Fibroblast of pulmonary artery (primary cell): ENCODE measurements around the gene ALPG.
"Not testable (repeated sequence)": the region's sequence is repeated elsewhere in the genome, so short reads cannot be mapped to it uniquely, and the experiment has no call there.

ENCODE experiments used
- DNase-seq: peaks from one replicate; pipeline ENCODE4 v3.0.0-alpha.2; 2010; ENCODE audit warnings: low read depth
- H3K4me3 ChIP-seq: replicated peaks from 2 replicates; pipeline ENCODE4 v1.5.1; 2011; ENCODE audit warnings: low read depth, mild to moderate bottlenecking, control low read depth, low read length, moderate library complexity
- TF ChIP-seq, protein P1 (sequence below): IDR thresholded peaks from 2 replicates; pipeline ENCODE4 v1.5.1; 2011; ENCODE audit warnings: mild to moderate bottlenecking, control low read depth, low read length, inconsistent platforms; ENCODE audit errors: missing control alignments

The ALPG gene

DNA sequence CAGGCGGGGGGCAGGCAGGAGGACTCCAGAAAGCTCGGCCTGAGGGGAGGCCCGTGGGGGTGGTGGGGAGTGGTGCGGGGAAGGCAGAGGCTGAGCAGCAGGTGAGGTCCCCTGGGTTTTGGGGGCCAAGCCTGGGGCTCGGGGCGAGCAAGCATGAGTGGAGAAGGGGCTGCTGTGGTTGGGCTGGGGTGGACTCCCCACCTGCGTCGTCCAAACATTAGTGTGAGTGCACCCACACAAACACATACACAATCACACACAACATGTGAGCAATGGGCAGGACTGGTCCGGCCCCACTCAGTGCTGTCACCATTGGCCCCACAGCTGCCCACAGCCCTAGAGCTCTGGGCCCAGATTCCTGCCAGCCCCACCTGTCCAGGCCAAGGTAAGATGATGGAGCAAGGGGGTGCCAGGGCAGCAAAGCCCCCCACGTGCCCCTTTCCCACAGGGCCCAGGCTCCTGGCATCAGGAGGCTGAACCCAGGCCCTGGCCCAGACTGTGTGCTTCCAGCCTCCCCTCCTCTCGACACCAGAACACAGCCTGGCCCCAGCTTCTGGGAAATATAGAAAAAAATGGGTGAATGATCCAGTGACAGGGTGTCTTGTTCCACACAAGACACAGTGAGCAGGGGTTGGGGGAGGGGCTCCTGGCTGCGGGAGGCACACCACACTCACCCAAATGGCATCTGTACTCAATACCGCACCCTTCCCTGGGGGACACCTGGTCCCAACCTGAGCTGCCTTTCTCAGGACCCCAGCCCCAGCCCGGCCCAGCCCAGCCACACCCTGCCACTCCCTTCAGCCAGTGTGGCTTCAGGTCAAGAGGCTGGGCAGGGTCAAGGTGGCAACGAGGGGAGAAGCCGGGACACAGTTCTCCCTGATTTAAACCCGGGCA, 28.6 kb upstream of the ALPG start:
- DNase-seq, result no peak
- TF ChIP-seq, protein P1, sequence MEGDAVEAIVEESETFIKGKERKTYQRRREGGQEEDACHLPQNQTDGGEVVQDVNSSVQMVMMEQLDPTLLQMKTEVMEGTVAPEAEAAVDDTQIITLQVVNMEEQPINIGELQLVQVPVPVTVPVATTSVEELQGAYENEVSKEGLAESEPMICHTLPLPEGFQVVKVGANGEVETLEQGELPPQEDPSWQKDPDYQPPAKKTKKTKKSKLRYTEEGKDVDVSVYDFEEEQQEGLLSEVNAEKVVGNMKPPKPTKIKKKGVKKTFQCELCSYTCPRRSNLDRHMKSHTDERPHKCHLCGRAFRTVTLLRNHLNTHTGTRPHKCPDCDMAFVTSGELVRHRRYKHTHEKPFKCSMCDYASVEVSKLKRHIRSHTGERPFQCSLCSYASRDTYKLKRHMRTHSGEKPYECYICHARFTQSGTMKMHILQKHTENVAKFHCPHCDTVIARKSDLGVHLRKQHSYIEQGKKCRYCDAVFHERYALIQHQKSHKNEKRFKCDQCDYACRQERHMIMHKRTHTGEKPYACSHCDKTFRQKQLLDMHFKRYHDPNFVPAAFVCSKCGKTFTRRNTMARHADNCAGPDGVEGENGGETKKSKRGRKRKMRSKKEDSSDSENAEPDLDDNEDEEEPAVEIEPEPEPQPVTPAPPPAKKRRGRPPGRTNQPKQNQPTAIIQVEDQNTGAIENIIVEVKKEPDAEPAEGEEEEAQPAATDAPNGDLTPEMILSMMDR, result no peak
- no peak overlapping the region for H3K4me3 ChIP-seq

- H3K4me3 ChIP-seq, DNase-seq: not testable (repeated sequence)
These were observed 27.9 kb upstream of the ALPG start, which contains the start of gene ALPP for GRCh38 chr2:232378735-232379151. Gene ALPP, plus strand, starts transcription at chr2:232378751. Its CDS starts 52 bp downstream, at chr2:232378803.

DNA sequence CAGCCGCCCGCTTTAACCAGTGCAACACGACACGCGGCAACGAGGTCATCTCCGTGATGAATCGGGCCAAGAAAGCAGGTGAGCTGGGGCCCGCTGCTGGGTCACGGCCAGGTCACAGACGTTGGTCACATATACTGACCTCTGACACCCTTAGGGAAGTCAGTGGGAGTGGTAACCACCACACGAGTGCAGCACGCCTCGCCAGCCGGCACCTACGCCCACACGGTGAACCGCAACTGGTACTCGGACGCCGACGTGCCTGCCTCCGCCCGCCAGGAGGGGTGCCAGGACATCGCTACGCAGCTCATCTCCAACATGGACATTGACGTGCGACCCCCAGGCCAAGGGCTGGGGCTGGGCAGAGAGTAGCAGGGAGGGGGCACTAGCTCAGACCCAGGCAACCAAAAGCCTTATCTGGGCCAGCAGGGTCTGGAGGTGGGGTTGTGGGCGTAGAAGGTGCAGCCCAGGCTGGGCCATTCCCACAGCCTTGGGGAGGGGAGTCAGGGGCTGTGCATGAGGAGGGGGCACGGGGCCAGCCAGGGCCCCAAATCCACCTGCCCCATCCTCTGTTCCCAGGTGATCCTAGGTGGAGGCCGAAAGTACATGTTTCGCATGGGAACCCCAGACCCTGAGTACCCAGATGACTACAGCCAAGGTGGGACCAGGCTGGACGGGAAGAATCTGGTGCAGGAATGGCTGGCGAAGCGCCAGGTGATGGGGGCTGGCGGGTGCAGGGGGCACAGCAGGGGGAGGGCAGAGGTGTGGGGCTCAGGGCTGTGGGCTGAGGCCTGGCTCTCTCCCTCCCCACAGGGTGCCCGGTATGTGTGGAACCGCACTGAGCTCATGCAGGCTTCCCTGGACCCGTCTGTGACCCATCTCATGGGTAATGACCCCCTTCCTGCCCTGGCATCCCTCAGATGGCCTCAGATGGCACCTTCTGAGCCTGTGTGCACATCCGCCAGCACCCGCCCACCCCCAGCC, 26.7 kb upstream of the ALPG start:
- H3K4me3 ChIP-seq, DNase-seq: not testable (repeated sequence)

DNA sequence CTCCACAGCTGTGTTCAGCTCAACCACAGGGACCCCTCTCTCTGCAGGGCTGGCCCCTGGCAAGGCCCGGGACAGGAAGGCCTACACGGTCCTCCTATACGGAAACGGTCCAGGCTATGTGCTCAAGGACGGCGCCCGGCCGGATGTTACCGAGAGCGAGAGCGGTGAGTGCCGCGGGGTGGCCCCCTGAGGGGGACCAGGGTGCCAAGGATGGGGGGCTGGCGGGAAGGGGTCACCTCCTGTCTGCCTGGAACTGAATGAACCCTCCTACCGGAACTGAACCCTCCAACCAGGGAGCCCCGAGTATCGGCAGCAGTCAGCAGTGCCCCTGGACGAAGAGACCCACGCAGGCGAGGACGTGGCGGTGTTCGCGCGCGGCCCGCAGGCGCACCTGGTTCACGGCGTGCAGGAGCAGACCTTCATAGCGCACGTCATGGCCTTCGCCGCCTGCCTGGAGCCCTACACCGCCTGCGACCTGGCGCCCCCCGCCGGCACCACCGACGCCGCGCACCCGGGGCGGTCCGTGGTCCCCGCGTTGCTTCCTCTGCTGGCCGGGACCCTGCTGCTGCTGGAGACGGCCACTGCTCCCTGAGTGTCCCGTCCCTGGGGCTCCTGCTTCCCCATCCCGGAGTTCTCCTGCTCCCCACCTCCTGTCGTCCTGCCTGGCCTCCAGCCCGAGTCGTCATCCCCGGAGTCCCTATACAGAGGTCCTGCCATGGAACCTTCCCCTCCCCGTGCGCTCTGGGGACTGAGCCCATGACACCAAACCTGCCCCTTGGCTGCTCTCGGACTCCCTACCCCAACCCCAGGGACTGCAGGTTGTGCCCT, 25.2 kb upstream of the ALPG start:
- H3K4me3 ChIP-seq, DNase-seq: not testable (repeated sequence)

GRCh38 chr2:232382331-232383225, 24.1 kb upstream of the ALPG start:
- no peak for DNase-seq
- TF ChIP-seq, protein P1, result no peak
- H3K4me3 ChIP-seq, result no peak overlapping the region

- TF ChIP-seq, protein P1, result no peak
- H3K4me3 ChIP-seq, result no peak overlapping the region
- DNase-seq, result no peak
These were observed 22.2 kb upstream of the ALPG start for GRCh38 chr2:232384466-232384865.

GRCh38 chr2:232385058-232385457, 21.6 kb upstream of the ALPG start:
- not testable (repeated sequence) for H3K4me3 ChIP-seq, DNase-seq
